CD4-positive, alpha-beta T cell treated with Interleukin-21 for 1 hour (primary cell): Measurements from ENCODE around the gene RNU6-1.

Experiments
- DNase-seq: peaks from one replicate; pipeline ENCODE4 v3.0.0-alpha.2; 2020

RNU6-1 gene

GRCh38 chr15:67794832-67795574, 44.8 kb downstream of the RNU6-1 start:
- no peak for DNase-seq

- no peak for DNase-seq
These were observed 47.4 kb downstream of the RNU6-1 start for GRCh38 chr15:67792250-67792942.

GRCh38 chr15:67790610-67791319, 49.1 kb downstream of the RNU6-1 start:
- DNase-seq: no peak
